Bone marrow (tissue), 2 donors: ENCODE data around the gene TKFC.
"Not testable (repeated sequence)": the region's sequence is repeated elsewhere in the genome, so short reads cannot be mapped to it uniquely, and the experiment has no call there.

ENCODE experiments used
- DNase-seq, 2 donors: peaks; one replicate each; lab custom pipeline; 2025; lab: John Stamatoyannopoulos, UW

TKFC gene

DNA sequence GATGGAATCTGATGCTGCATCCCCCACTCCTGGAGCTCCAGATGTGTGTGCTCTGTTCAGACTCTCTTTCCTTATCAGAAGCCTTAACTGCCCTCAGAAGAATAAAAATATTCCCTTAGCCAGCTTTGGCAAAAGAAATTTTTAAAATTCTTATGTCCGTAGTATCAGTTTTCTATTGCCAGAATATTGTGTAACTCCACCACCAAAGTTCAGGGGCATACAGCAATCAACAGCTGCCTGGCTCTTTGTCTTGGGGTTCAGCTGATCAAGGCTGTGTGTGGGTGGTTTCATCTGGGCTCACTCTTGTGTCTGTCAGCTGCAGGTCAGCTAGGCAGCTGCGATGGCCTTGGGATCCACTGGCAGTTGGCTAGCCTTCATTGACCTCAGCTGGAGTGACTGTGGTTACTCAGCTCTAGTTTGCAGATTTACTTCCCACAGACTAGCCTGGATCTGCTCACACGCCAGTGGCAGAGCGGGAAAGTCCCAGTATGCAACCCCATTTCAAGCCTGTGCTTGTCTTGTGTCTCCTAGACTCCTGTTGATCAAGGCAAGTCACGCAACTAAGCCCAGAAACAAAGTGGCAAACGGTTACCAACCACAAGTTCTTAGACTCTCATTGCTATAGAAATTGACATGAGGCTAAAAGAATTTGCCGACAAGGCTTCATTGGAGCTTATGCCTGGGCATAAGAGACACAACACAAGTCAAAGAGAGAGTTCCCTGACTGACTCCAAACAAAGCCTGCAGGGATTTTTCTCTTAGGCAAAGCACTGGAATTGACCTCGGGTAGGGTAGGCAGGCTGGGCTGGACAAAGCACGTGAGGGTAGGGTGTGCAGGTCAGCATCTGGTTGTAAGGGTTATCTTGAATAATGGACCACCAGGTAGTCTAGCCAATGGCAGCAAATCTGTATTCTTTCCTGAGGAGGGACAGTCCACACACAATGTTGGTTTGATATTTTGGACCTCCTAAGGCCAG, 36.6 kb downstream of the TKFC start:
- DNase-seq, result no peak

GRCh38 chr11:61370349-61371005, 37.4 kb downstream of the TKFC start:
- DNase-seq, result no peak

GRCh38 chr11:61372659-61373420, 39.8 kb downstream of the TKFC start:
- DNase-seq, result no peak

DNA sequence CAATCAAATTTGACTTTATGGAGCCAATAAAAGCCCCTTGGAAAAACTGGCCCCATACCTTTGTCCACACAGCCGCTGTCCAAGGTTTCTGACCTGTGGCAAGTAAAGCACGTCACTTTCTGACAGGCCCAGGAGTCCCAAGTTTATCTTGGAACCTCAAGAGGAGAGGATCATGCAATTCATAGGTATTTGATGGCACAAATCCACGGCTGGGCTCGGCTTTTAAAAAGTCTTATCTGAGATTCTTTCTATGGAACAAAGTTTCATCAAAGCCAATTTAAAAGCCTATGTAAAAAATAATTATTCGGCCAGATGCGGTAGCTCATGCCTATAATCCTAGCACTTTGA, 42.7 kb downstream of the TKFC start:
- no peak for DNase-seq

DNA sequence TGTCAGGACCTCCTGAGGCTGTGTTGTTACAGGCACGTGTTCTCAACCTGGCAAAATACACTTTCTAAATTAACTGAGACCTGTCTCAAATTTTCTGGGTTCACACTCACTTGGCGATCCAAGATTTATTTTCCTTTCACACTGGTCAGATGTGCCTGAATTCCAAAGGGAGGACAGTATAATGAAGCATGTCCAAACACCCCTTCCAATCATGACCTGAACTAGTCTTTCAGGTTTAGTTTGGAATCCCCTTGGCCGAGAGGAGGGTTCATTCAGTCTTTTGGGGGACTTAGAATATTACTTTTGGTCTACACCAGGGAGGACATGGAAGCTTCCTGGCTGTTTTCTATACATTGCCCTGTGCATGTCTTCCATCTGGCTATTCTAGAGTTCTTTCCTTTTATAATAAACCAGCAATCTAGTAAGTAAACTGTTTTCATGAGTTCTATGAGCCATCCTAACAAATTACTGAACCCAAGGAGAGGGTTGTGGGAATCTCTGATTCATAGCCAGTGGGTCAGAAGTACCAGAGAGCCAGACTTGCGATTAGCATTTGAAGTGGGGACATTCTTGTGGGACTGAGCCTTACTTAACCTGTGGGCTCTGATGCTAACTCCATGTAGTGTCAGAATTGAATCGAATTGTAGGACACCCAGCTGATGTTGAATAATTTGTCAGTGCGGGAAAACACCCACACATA, 44.6 kb downstream of the TKFC start:
- DNase-seq, result no peak

DNA sequence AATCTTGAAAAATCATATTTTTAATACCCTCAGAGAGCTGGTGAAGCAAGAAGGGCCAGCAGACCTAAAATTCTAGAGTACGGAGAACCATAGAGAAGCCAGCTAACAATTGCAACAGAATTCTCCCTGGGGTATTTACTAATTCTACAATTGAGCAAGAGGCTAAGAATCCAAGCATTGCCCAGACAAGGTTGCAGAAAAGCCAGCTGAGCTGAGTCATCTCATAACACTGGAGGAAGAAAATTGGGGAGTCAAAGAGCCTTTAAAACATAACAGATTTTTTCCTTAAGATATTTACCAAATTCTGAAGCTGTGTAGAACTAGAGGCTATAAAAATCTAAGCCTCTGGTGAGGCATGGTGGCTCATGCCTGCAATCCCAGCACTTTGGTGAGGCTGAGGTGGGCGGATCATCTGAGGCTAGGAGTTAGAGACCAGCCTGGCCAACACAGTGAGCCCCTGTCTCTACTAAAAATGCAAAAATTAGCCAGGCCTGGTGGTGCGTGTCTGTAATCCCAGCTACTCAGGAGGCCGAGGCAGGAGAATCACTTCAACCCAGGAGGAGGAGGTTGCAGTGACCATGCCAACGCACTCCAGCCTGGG, 45.8 kb downstream of the TKFC start:
- no peak for DNase-seq

- no peak for DNase-seq
These were observed 47.9 kb downstream of the TKFC start for GRCh38 chr11:61380884-61381283.

DNA sequence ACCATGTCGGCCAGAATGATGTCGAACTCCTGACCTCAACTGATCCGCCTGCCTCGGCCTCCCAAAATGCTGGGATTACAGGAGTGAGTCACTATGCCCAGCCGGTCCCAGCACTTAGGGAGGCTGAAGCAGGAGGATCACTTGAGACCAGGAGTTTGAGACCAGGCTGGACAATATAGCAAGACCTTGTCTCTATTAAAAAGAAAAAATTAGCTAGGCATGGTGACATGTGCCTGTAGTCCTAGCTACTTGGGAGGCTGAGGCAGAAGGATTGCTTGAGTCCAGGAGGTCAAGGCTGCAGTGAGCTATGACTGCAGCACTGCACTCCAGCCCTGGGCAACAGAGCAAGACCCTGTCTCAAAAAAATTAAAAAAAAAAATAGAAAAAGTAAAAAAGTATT, 50.8 kb downstream of the TKFC start:
- not testable (repeated sequence) for DNase-seq

GRCh38 chr11:61384271-61385242, 51.5 kb downstream of the TKFC start:
- no peak for DNase-seq

DNA sequence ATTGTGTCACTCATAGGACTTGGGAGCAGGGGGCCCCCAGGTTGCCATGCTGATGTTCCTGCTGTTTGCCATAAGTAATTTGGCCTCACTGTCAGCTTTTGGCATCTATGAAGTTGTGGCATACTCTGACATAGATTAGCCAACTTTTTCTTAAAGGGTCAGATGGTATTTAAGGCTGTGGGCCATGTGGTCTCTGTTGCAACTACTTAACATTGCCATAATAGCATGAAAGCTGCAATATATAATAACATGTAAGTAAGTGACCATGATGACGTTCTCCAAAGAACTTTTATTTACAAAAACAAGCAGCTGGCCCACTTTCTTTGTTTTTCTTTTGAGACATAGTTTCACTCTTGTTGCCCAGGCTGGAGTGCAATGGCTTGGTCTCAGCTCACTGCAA, 57.1 kb downstream of the TKFC start:
- no peak for DNase-seq

DNA sequence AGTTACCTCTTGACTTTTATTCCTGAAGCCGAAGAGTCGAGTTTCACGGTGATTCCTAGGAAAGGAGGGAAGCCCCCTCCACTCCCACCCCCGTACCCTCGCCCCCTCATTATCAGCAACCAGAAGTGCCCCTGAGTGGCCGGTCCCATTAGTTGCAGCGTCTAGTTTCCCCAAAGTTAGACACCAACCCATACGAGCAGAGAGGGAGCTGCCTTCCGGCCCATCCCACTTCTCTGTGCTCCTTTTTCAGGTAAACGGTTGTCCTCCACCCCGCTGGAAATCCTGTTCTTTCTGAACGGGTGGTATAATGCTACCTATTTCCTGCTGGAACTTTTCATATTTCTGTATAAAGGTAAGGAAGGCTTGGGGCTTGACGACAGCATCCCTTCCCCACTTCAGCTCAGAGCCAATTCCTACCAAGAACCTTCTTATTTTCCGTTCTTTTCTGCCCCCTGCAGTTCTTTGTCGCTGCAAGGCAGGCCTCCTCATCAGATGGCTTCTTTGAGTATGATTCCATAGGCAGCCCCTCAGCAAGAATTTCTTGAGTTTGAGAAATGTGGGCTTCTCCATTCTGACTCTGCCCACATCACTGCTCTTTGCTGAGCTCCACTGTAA, 60.1 kb downstream of the TKFC start:
- no peak for DNase-seq
